Erythroblast (primary cell): ENCODE measurements around the gene TSC1.

ENCODE experiments used
- GATA1 ChIP-seq: IDR thresholded peaks from 2 replicates; pipeline ENCODE4 v1.6.1; 2011; ENCODE audit warnings: low read depth, mild to moderate bottlenecking, control low read depth, low read length, moderate library complexity
- POLR2A ChIP-seq: IDR thresholded peaks from 2 replicates; pipeline ENCODE4 v1.6.1; 2011; ENCODE audit warnings: mild to moderate bottlenecking, low read length

DNA sequence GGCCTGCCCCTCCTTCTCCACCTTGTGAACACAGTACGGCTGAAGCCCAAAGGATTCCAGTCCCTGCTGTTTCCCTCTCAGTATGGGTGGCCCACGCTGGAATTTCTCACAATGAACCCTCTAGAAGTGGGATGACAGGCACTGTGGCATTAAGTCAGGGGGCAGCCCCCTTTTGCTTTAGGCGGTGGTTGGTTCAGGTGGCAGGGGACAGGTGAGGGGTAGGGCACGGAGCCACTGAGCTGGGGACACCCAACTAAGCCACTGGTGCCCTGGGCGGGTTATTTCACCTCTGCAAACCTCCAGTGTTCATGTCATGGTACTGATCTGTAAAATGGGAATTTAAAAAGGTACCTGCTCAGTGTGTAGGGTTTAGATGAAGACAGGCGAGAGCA is 58.1 kb downstream of the TSC1 start:
- TF ChIP-seq POLR2A (no peak), GATA1 (no peak)
